ENCODE data around the gene SRSF3. TPM values are rescaled to one million over a fixed set of nuclear protein-coding genes. Genes with fewer than 3 reads are reported as not detected.
"Not testable (repeated sequence)": the region's sequence is repeated elsewhere in the genome, so short reads cannot be mapped to it uniquely, and the experiment has no call there.

The SRSF3 gene
- total RNA-seq, 1 donor from 2014 or later: 393 TPM

GRCh38 chr6:36639171-36639808 is 45.1 kb downstream of the SRSF3 start:
- intact Hi-C loops (cut with micrococcal nuclease): no loop called here

DNA sequence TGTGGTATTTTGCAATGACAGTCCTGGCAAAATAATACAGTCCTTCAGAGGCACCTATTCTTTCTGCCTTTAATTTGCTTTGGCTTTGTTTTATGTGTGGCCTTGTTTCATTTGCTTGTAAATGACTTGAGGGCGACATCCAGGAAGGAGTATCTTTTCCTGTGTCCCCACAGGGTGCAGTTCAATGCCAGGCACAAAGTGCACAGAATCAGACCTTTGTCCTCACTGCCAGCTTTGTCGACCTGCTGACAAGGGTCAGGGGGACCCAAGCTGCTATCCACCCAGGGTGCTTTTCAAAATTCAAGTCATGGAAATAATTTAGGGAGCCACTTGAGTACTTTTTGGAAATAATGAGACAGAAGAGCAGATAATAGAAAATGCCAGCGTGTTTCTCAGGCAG is 47.4 kb downstream of the SRSF3 start:
- intact Hi-C loops (cut with micrococcal nuclease): no loop called here

- intact Hi-C loops (cut with micrococcal nuclease): no loop called here
These were observed 49.0 kb downstream of the SRSF3 start for GRCh38 chr6:36642913-36643817.

DNA sequence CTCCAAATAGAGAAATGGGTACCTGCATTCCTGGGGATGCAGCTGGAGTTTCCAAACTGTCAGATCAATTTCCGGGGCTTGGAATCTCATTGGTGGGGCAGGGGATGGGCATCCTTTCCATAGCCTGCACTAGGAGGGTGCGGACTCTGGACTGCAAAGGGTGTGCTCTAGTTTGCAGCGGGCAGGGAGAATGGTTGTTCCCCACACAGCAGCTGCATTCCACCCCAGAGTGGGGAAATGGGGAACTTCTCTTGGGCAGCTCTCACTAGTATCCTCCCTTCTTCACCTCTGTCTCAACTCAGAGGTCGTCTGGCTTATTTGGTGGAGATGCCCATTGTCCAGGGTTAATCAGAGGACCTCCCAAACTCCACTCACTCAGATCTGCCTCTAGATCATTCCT is 49.8 kb downstream of the SRSF3 start:
- intact Hi-C loops (cut with micrococcal nuclease): no loop called here

- intact Hi-C loops (cut with micrococcal nuclease): no loop called here
These were observed 54.9 kb downstream of the SRSF3 start for GRCh38 chr6:36649086-36649485.

DNA sequence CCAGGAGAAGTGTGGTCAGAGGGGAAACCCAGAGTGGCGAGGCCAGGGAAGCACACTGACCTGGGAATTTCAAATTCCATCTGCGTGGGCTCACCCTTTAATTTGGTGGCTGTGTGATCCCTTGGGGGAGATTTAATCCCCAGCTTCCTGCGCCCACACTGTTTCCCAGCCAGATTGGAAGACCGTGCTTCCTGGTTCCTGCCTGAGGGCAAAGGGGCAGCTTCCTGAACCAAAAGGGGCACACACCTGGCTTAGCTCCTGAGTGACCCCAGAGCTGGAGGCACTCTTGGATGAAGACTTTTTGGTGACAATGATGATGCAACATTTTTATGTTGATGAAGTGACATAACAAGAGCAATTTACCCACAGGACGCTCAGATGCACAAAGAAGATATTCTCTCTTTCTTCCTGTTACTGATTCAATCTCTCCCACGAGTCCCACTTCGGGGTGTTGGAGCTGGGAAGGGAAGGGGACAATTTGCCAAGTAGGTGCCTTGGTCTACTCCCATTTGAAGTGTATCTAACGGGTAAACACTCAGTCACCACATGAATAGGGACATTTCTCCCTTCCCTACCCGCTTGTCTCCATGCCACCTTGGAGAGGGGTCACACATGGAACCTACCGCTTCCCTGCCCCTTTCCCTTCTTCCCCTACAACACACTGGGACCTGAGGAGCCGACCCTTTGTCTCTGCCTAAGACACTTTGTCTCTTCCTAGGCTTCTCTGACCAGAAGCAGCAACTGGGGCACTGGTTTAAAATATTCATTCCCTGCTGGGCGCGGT is 55.7 kb downstream of the SRSF3 start:
- intact Hi-C loops (cut with micrococcal nuclease): no loop called here

- intact Hi-C loops (cut with micrococcal nuclease): no loop called here
These were observed 56.8 kb downstream of the SRSF3 start for GRCh38 chr6:36650848-36651478.

- intact Hi-C loops (cut with micrococcal nuclease): no loop called here
These were observed 57.7 kb downstream of the SRSF3 start for GRCh38 chr6:36651659-36652379.

DNA sequence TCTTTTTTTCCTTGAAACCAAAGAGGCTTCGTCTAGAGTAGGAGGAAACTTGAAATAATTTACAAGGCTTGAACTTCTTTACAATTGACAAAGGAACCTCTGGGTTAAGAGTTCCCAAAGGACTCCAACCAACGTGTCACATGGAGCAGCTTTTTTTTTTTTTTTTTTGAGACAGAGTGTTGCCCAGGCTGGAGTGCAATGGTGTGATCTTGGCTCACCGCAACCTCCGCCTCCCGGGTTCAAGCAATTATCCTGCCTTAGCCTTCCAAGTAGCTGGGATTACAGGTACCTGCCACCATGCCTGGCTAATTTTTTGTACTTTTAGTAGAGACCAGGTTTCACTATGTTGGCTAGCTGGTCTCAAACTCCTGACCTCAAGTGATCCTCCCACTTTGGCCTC is 60.3 kb downstream of the SRSF3 start:
- intact Hi-C loops (cut with micrococcal nuclease): not testable (repeated sequence)

Other genes starting within 250 kb of the SRSF3 start
- 9.5 and 10.0 TPM in 2 replicates for gene ETV7, start 206.7 kb upstream of the SRSF3 start, total RNA-seq
- 0.22 and 0.25 TPM in 2 replicates for gene PXT1, start 151.5 kb upstream of the SRSF3 start, total RNA-seq
- 61.4 and 62.4 TPM in 2 replicates for gene KCTD20, start 151.4 kb upstream of the SRSF3 start, total RNA-seq
- gene STK38, start 46.9 kb upstream of the SRSF3 start, total RNA-seq: 78.5 and 79.2 TPM in 2 replicates
- gene CDKN1A, start 84.4 kb downstream of the SRSF3 start, total RNA-seq: 250 and 260 TPM in 2 replicates
- 0.12 and 0.20 TPM in 2 replicates for gene RAB44, start 103.5 kb downstream of the SRSF3 start, total RNA-seq
- gene CPNE5, start 245.1 kb downstream of the SRSF3 start, total RNA-seq: 2.7 and 3.2 TPM in 2 replicates

Measured in T-helper 1 cell treated with Interleukin-12 subunit alpha and Interleukin-12 subunit beta and Interleukin-4 antibody, amounts not matched to agents 30 ng/mL and 1 ng/mL, for 36 hours (primary cell).